GM21717 (cell line): ENCODE data around the gene ASIC5.
A peak's percentile ranks its signal among the peaks of the same experiment; 100 is the strongest.

ENCODE experiments used
- ATAC-seq: cut with Tn5 transposase; IDR thresholded peaks from one replicate; pipeline ENCODE4 v1.9.1; 2021; ENCODE audit warnings: mild to moderate bottlenecking, moderate library complexity; ENCODE audit not compliant: unreplicated experiment

The ASIC5 gene

DNA sequence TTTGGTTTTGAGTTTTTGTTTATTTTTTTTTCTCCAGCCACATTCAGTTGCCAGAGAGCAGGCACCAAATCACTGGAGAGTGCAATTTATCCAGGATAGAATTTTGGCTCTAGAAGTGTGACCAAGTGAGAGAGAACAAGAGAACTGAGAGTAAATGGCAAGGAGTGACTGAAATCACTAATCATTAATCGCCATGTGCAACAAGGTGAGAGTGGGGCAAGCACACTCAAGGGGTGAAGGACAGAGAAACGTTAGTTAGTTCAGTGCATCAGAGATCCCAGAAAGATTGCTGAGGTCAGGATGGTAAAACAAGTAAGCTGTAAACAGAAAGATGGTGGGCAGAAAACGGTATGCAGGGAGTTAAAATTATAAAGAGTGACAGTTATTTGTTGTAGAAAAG, 17.8 kb upstream of the ASIC5 start:
- ATAC-seq = no peak

GRCh38 chr4:155881555-155881954, 15.5 kb upstream of the ASIC5 start:
- ATAC-seq = peak; percentile 65

DNA sequence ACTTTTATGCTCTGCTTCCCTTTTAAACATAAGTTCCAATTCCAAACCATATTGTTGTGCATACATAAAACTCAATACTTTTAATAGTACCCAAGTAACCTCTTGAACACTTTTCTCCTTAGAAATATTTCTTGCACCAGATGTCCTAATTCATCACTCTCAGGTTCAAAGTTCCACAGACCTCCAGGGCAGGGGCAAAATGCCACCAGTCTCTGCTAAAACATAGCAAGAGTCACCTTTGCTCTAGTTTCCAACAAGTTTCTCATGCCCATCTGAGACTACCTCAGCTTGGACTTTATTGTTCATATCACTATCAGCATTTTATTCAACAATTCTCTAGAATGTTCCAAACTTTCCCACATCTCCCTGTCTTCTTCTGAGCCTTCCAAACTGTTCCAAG, 13.7 kb upstream of the ASIC5 start:
- no peak for ATAC-seq

GRCh38 chr4:155878611-155879010, 12.5 kb upstream of the ASIC5 start:
- no peak for ATAC-seq

DNA sequence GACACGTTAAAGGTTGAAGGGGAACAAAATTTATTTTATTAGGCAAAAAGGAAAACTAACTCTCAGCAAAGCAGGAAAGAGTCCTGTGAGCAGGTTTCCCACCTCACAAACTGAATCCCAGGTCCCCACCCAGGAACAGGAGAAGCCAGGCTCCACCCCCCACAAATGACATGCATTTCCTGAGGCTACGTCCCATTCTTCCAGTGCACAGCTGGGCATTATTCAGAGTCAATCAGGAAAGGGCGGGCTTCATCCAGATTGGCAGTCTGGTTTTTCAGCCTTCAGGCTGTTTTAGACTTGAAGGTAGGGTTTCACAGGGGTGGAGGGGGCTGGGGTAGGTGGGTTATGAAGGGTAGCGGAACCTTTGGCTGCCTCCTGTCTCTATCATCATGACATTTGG, 11.9 kb upstream of the ASIC5 start:
- ATAC-seq = no peak

- no peak for ATAC-seq
Observed at GRCh38 chr4:155875878-155876277, 9.8 kb upstream of the ASIC5 start.

- ATAC-seq = no peak
Observed at GRCh38 chr4:155855897-155856296, 10.2 kb downstream of the ASIC5 start.

GRCh38 chr4:155854582-155855226, 11.4 kb downstream of the ASIC5 start:
- ATAC-seq = no peak

DNA sequence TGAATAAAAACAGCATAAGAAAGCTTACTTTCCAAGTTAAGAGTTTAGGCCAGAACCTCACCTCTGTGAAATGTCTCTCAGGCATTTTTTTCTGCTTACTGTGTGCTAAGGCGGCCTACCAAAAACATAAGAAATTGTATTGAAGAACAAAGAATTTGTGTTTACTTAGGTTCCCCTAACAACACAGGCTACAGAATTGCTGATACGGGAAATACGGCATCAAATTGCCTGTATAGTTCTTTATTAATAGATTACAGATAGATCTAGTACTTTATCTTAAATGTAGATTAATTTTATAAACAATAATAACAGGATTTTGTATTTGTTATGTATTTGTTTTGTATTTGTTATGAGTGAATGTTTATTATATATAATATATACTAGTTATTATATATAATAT, 12.9 kb downstream of the ASIC5 start:
- no peak for ATAC-seq

- no peak for ATAC-seq
Observed at GRCh38 chr4:155849042-155849441, 17.0 kb downstream of the ASIC5 start.

DNA sequence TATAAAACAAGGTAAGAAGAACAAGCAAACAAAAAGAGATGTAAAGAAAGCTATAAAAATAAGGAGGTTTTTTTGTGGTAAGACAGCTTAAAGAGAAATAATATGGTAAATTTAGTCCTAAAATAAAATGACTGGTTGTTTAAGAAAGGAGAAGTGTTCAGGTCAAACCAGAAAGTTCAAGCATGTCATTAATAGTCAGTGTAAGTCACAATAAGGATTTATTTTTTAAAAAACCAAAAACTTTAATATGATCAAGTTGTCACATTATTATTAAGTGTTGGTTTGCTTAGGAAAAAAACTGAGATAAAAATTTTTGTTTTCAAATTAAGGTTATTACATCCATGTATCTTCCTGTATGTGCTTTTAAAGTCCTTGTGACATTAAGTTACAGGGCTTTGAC, 19.1 kb downstream of the ASIC5 start:
- no peak for ATAC-seq

- no peak for ATAC-seq
Observed at GRCh38 chr4:155842080-155842479, 24.0 kb downstream of the ASIC5 start.

GRCh38 chr4:155837203-155837796, 28.8 kb downstream of the ASIC5 start:
- ATAC-seq = no peak

GRCh38 chr4:155832664-155833063, 33.4 kb downstream of the ASIC5 start:
- ATAC-seq = no peak

- no peak for ATAC-seq
Observed at GRCh38 chr4:155828628-155829027, 37.4 kb downstream of the ASIC5 start.

DNA sequence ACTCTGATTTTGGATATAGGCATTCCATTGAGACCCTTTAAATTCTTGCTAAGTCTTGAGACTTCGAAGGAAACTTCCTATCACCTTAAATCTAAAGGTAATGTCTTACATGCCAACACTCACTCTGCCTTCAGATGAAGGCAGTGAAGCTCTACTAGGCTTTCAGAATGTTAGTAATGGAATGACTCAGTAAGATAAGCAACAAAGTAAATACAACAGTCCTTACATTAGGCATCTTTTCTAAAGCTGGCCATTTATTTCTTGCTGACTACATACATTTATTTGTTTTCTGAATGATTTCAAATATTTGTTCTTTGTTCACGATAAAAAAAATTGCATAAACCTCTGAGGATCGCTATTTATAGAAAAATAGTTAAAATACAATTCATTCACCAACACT, 43.5 kb downstream of the ASIC5 start:
- peak; percentile 55 for ATAC-seq

DNA sequence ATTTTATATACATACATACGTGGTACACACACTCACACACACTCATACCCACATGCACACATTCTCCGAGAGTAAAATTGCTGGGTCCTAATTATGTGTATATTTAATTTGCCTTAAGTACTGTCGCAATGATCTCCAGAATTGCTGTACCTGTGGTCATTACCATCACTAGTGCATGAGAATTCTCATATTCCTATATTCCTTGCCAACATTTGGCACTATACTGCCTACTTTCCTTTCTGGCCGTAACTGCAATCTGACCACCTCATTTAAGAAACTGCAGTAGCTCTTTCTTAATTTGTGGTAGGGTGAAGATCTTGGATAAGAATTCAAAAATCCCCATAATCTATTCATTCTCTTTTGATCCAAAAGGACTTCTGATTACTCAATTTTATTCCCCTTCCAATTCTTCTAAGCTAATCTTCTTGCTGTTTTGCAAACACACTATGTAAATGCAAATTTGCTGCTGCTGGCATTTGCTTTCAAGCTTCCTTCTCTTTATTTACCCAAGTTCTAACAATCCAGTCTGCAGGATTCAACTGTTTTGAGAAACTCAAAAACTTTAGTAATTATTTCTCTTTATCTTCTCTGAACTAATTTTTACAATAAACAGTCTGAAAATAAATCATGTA, 45.1 kb downstream of the ASIC5 start:
- no peak for ATAC-seq

- no peak for ATAC-seq
Observed at GRCh38 chr4:155819066-155819465, 47.0 kb downstream of the ASIC5 start.

- no peak for ATAC-seq
Observed at GRCh38 chr4:155818639-155819038, 47.4 kb downstream of the ASIC5 start.

GRCh38 chr4:155811083-155811482, 55.0 kb downstream of the ASIC5 start:
- no peak for ATAC-seq

DNA sequence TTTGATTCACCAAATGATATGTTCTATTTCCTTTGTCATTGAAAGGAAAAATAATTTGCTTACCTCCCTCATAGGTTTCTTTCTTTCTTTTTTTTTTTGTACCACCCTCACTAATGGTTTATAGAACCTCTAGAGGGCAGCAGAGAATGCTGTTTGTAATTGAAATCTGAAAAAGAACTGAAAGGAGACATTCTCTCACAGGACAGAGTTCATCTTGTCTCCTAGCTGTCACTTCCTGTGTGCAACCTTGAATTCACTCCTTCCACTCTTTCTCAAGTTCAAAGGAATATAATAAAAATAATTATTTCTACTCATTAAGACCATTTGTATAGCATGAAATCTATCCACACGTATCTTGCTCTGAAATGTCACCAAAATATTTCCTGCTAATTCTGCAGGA, 56.2 kb downstream of the ASIC5 start:
- ATAC-seq = peak; percentile 97

DNA sequence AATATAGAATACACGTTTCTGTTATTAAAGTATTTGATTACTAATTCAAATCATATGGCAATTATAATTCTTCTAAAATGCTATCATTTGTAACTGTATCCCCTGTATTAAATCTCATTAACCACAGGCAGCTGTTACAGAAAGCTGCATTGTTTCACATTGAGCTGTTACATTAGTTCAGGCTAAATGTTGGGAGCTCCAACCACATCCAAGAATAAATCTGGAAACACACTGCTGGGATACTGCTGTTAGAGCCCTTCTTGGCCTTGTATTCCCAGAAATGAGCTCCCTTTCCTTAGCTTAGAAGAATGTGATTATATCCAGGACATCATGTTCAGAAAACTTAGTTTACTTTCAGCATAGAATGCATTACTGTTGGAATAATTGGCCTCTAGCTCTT, 59.1 kb downstream of the ASIC5 start:
- no peak for ATAC-seq

- no peak for ATAC-seq
Observed at GRCh38 chr4:155805016-155805415, 61.1 kb downstream of the ASIC5 start.
